Measurements from ENCODE around the gene LOXL1. TPM values are rescaled to one million over a fixed set of nuclear protein-coding genes. Genes with fewer than 3 reads are reported as not detected.

LOXL1 gene
- polyA plus RNA-seq, 4 donors, result 72.6 to 86.1 (median 81.9) TPM

DNA sequence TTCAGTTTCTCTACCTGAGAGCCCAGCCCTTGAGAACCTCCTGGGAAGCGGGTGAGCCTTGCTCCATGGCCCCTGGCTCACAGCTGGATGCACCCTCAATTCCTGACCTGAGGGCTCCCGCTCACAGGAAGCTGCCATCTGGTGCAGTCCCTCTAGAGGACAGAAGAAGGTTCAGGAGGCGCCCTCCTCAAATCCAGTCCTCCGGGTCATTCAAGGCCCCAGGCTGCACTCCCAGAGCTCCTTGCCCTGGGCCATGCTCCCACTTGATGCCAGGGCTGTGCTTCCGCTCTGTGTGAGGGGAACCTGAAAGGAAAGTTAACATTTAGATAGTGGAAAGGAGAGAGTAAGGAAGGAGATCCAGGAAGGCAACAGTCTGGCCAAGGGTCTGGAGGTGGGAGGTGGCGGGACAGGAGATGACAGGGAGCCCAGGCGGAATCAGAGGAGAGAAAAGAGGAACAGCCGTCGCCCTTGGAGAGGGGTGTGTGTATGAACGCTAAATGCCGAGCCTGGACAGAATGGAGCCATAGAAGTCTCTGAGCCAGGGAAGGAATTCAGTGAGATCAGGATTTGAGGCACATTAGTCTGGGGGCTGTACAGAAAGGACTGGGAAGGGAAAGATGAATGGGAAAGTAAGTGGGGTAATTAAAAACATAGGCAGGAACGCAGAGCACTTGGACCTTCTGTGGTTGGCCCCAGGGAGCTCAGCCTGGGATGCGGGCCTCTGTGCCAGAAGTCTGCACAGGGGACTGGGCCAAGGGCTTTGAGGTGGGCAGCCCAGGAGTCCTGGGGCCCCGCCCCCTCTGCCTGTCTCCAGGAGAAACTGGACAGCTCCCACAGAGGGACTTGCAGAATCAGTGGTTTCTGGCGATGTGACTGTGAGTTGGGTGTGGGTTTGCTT lies 26.8 kb upstream of the LOXL1 start:
- DNase-seq (ENCODE audit: low read depth in 4 of 4, low spot score in 2 of 4), result no peak

DNA sequence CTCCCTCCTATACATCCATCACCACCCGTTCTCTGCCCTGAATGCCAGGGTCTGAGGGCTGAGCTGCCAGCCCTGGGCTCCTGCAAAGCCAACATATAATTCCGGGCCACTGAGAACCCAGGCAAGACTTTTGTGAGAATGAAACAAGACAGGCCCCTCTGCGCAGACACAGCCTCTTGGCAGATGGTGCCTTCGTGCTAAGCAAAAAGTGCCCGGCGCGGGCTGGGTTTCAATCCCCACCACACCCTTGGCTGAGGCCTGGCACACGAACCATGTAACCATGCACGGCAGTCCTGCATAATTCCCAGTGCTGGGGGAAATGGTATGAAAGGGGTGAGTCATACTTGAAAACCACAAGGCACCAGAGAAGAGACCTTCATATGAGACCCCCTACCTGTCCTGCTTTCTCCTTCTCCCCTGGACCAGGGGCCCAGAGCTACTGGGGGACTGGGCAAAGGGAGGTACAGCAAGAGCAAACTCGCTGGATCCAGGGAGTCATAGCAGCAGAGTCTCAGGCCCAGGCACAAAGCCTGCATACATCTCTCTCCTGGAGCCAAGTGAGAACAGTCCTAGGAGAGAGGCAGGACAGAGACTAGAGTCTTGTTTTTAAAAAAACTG lies 26.1 kb upstream of the LOXL1 start:
- no peak for DNase-seq (ENCODE audit: low read depth in 4 of 4, low spot score in 2 of 4)

- DNase-seq (ENCODE audit: low read depth in 4 of 4, low spot score in 2 of 4), result no peak
These were observed 25.0 kb upstream of the LOXL1 start for GRCh38 chr15:73901126-73901810.

DNA sequence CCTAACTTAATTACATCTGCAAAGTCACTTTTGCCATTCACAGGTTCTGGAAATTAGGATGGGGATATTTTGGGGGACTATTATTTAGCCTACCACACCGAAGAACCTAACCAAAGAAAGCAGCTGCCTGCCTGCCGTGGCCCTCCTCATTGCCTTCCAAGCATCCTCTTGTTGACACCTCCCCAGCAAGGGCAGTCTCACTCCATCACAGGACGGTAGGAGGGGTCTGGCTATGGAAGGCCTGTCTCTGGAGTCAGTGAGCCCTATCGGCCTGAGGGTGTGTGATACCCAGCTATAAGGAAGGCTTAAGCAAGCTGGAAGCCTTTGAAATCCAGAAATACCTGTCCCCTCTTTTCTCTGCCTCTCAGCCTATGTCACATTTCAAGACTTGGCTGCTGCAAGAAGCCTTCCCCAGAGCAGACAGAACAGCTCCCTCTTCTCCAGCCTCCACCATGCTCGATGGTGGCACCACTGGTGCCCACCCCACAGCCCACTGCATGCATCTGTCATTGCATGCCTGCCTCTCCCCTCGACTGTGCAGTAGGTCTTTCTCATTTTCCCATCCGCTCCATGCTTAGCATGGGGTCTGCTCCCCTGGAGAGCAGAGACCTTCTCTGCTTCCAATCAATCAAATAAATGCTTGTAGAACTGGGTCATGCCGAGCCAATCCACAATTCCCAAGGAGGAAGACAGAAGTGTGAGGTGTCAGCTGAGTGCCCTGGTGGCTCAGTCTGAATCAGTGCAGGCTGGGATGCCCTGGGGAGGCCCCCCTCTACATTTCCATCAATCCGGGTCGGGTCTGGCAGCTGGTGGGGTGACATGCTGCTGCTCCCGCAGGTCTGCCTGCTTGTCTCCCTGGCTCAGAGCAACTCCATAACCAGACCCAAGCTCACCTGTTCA lies 23.9 kb upstream of the LOXL1 start:
- no peak for DNase-seq (ENCODE audit: low read depth in 4 of 4, low spot score in 2 of 4)

DNA sequence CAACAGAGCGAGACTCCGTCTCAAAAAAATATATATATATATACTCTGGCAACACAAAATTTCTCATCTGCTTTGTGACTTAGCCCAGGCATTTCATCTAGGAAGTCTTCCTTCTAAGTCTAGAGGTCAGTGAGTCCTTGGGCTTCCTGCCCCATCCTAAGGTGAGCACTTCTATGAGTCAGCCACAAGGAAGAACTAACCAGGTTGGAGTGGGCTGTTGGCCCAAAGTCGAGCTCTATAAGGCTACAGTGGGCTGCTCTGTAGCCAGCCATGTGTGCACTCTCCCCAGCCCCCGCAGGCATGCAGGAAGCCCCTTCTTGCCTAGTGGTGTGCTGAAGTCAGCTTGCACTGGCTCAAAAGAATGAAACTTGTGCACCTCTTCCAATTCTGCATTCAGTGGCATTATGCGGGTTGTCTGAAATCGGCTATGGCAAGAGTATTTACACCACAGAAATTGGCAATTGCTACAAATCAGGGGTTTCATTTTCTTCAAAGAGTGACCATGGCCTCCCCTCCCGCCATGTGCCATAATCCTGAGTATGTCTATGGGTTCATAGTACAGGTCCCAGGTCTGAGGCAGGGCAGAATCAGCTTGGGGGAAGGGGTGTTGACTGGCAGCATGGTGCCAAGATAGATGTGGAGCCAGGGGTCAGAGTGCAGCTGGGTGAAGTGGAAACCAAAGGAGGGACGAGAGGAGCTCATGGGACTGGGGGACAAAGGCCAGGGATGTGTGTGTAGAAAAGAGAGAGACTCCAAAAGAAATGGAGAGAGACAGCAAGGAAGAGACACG lies 22.0 kb upstream of the LOXL1 start:
- no peak for DNase-seq (ENCODE audit: low read depth in 4 of 4, low spot score in 2 of 4)

DNA sequence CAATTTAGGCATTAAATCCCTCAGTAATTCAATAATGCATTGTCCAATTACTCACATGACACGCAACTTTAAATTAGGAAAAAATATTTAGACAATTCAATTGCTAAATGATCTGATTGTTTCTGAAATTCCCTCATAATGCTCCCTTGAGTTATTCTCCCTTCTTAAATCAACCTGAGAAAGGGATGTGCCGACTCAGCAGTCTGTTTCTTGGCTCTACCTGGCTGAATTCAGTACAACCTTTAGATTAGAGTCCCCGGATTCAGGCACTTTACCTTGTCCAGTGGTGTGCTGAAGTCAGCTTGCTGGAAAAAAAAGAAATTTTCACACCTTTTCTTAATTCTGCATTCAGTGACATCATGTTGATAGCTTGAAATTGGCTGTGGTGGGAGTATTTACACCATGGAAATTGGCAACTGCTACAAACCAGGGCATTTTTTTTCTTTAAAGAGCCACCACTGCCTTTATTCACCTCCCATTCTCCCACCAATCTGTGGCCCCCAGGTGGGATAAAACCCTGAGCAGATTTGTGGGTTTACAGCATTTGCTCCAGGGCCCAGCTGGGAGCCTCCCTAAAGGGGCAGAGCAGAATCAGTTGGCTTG lies 20.9 kb upstream of the LOXL1 start:
- DNase-seq (ENCODE audit: low read depth in 4 of 4, low spot score in 2 of 4), result no peak

DNA sequence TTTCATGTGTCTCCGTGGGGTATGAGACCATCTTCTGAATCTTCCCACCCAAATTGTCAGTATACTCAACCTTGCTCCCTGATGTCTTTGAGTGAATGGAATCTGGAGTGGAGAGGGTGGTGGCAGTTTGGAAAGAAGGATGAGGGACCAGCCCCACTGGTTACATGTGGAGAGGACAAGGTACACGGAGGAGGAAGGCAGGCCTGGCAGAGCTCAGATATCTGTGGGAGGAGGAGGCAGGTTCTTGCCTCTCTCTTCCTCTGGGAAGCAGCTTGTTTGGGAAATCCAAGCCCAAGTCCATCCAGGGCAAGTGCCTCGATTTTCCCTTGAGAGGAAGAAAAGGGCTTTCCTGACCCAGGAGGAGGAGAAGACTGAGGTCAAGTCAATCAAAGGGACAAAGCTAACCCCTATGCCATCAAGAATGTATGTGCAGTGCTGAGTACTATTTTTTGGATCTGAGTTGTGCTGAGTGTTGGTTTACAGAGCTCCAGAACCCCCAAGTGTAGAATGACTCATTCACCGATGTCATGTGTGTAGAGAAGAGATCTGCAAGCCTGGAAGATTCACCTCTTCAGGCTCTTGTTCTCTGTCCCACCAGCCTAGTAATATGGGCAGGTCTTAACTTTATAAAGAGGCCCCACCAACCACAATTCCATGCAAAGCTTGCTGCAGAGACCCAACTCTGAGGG lies 19.8 kb upstream of the LOXL1 start:
- DNase-seq (ENCODE audit: low read depth in 4 of 4, low spot score in 2 of 4), result no peak

DNA sequence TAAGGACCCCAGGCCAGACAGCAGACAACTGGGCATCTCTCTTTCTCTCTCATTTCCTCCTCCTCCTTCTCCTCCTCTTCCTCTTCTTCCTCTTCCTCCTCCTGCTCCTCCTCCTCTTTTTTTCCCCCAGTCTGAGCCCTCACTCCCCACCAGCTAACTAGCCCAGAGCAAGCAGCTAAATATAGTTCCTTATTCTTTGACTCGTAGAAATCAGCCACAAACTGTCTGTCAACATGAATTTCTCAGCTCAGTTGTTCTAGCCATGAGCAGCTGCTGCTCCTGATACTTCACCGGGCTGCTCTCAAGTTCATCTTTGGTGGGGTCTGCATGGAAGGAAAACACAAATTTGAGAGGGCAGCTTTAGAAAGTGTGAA lies 19.2 kb upstream of the LOXL1 start:
- DNase-seq (ENCODE audit: low read depth in 4 of 4, low spot score in 2 of 4), result no peak

DNA sequence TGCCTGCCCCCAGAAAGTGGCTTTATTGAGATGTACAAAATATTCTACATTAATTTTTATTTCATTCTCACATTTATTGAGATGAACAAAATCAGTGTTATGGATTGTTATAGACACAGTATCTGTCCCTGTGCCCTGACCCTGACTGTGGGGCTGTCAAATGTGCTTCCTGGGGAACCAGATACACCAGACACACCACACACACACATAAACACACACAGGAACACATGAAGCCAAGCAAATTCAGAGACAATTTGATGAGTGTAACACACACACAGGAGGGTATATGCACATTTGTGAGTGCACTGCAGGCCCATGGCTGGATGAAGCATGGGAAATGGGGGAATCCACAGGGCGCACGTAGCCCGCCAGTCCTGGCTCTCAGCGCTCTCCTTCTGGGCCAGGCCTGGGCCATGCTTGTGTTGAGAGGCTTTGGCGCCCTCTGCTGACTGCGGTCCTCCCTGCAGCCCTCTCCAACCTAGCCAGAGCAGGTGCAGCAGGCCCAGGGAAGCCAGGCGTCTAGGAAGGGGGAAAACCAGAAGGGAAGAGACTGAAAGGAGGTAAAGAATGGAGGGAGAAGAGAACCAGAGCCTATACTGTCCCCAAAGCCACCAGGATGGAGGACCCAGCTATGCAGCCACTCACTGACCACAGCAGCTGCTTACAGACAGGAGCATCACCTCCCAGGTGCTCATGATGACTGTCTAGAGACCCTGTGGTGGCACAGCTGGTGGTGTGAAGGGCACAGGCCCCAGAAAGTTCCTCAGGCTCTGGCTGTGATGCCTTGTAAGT lies 18.0 kb upstream of the LOXL1 start:
- no peak for DNase-seq (ENCODE audit: low read depth in 4 of 4, low spot score in 2 of 4)

DNA sequence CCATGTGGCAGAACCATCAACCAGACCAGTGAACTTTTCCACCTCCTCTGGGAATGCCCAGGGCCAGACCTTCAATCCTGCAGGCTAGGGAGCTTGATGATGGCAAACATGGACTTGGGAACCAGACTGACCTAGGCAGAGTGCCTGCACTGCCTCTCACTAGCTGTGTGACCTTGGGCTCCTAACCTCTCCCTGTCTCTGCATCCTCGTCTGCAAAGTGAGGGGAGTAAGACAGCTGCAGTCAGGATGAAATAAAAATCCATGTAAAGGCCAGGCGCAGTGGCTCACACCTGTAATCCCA lies 17.5 kb upstream of the LOXL1 start:
- no peak for DNase-seq (ENCODE audit: low read depth in 4 of 4, low spot score in 2 of 4)

DNA sequence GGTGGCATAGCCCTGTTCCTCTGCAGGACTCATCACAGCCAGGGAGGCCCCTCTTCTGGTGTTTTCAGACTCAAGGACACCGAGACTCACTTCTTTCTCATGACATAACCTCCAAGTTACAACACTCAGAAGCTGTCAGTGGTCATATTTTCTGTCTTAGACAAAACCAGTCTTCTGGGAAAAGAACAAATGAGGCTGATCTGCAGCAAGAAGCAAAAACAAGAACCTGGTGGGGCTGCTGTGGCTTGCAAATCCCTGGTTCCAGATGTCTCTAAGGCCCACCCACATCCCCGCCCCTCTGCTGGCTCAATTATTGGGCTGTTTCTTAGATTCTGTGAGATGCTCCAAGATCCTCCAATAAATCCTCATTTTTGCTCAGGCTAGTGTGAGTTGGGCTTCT lies 16.6 kb upstream of the LOXL1 start:
- no peak for DNase-seq (ENCODE audit: low read depth in 4 of 4, low spot score in 2 of 4)

GRCh38 chr15:73910522-73911303 lies 15.5 kb upstream of the LOXL1 start:
- no peak for DNase-seq (ENCODE audit: low read depth in 4 of 4, low spot score in 2 of 4)

- DNase-seq (ENCODE audit: low read depth in 4 of 4, low spot score in 2 of 4), result no peak
These were observed 14.1 kb upstream of the LOXL1 start for GRCh38 chr15:73912030-73912596.

- DNase-seq (ENCODE audit: low read depth in 4 of 4, low spot score in 2 of 4), result no peak
These were observed 12.1 kb upstream of the LOXL1 start for GRCh38 chr15:73914145-73914544.

DNA sequence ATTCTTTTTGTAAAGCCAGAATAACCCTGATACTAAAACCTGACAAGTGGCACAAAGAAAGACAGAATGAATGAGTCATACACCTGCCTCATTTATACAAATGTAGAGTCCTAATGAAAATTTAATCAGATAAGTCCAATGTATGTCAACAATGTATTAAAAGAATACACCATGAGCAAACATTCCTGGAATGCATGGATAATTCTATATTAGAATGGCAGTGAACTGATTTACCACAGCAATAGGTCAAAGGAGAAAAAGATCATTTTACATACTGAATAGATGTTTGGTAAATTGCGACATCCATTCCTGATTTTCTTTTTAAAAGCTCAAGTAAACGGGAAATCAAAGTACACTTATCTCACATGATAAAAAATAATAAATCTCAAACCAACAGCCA lies 11.2 kb upstream of the LOXL1 start:
- DNase-seq (ENCODE audit: low read depth in 4 of 4, low spot score in 2 of 4), result no peak

- DNase-seq (ENCODE audit: low read depth in 4 of 4, low spot score in 2 of 4), result no peak
These were observed 7.5 kb upstream of the LOXL1 start for GRCh38 chr15:73918784-73919183.

DNA sequence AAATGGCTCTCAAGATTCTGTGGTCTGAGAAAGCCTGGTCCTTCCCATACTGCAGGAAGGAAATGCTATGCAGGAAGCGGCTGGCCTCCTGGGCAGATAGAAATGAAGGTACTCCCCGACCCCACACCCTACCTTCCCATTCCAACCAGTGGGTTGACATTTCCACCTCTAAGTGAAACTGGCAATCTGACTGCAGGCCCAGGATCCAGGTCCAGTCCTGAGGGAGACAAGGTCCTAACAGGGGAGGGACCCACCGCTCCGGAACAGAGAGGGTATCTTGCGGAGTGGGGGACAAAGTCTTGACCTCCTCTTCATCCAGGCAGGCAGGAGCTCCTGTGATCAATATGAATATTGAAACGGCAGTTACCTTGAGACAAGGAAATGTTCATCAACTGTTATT lies 6.6 kb upstream of the LOXL1 start:
- DNase-seq (ENCODE audit: low read depth in 4 of 4, low spot score in 2 of 4), result no peak

All from left renal cortex interstitium (tissue), 4 donors.